Caco-2 (cell line): ENCODE data around the gene CXADR. TPM values are rescaled to one million over a fixed set of nuclear protein-coding genes. Genes with fewer than 3 reads are reported as not detected.

ENCODE experiments used
- BruUV-seq: library from RNA; stranded (reverse); fragments of 400-500 nt; replicated peaks from 2 replicates; lab custom pipeline; 2021; lab: Mats Ljungman, UMichigan
- CTCF ChIA-PET: fragments of 300-600 bp; sonication (Branson Sonifier 250); formaldehyde crosslinking; loops from one replicate; lab custom pipeline; 2022; ENCODE audit warnings: antibody characterized with exemption; lab: Charles Lee
- POLR2A ChIA-PET: fragments of 300-600 bp; sonication (Branson Sonifier 250); formaldehyde crosslinking; loops from one replicate; lab custom pipeline; 2022; ENCODE audit warnings: antibody characterized with exemption; lab: Charles Lee
- DNase-seq, 2 experiments: peaks; one replicate each; pipeline versions ENCODE4 v3.0.0 to v3.0.0-alpha.2; 2020 to 2022
- H3K27me3 ChIP-seq: replicated peaks from 2 replicates; pipeline ENCODE4 v1.6.0; 2011; ENCODE audit warnings: low read length; ENCODE audit not compliant: control insufficient read depth, insufficient read depth
- H3K36me3 ChIP-seq: 2 replicates; pipeline ENCODE4 v1.5.1; 2011; ENCODE audit warnings: low read length; ENCODE audit not compliant: control insufficient read depth, insufficient read depth
- H3K4me1 ChIP-seq: fragments of 250-450 bp; sonication (Bioruptor Pico); 2 replicates; pipeline ENCODE4 v1.5.1; 2020; ENCODE audit warnings: mild to moderate bottlenecking
- H3K4me3 ChIP-seq: 2 replicates; pipeline ENCODE4 v1.5.1; 2011; ENCODE audit warnings: low read depth, mild to moderate bottlenecking, control low read depth, low read length
- H3K9me3 ChIP-seq: fragments of 250-450 bp; sonication (Bioruptor Pico); 2 replicates; pipeline ENCODE4 v1.5.1; 2020; ENCODE audit warnings: mild to moderate bottlenecking, moderate library complexity
- H3K27ac Mint-ChIP-seq: one replicate; pipeline ENCODE4 v1.8.0; 2022; ENCODE audit warnings: mixed read lengths; ENCODE audit not compliant: unreplicated experiment
- H3K27me3 Mint-ChIP-seq: one replicate; pipeline ENCODE4 v1.8.0; 2022; ENCODE audit warnings: mixed read lengths; ENCODE audit not compliant: insufficient read depth, unreplicated experiment
- H3K36me3 Mint-ChIP-seq: one replicate; pipeline ENCODE4 v1.8.0; 2022; ENCODE audit warnings: mild to moderate bottlenecking, mixed read lengths; ENCODE audit not compliant: insufficient read depth, unreplicated experiment
- H3K4me1 Mint-ChIP-seq: one replicate; pipeline ENCODE4 v1.8.0; 2022; ENCODE audit warnings: low read depth, mixed read lengths; ENCODE audit not compliant: unreplicated experiment
- H3K4me3 Mint-ChIP-seq: one replicate; pipeline ENCODE4 v1.8.0; 2022; ENCODE audit warnings: mild to moderate bottlenecking, moderate library complexity, mixed read lengths; ENCODE audit not compliant: unreplicated experiment
- H3K9me3 Mint-ChIP-seq: one replicate; pipeline ENCODE4 v1.8.0; 2022; ENCODE audit warnings: mixed read lengths; ENCODE audit not compliant: unreplicated experiment
- CTCF ChIP-seq, 2 experiments: fragments of 200-600 bp in 1 of 2; IDR thresholded peaks; 1 replicate in 1 of 2; 2 replicates in 1 of 2; pipeline versions ENCODE4 v1.5.1 to v1.8.0; 2011 to 2022; ENCODE audit warnings: antibody characterized with exemption in 1 of 2, control low read depth in 1 of 2, inconsistent platforms in 1 of 2, low read depth in 1 of 2, low read length in 1 of 2, mild to moderate bottlenecking in 1 of 2, moderate library complexity in 1 of 2; ENCODE audit not compliant: insufficient read depth in 1 of 2, severe bottlenecking in 1 of 2, unreplicated experiment in 1 of 2
- intact Hi-C: fragments of 100-400 bp; cut with micrococcal nuclease; formaldehyde crosslinking; loops from one replicate; pipeline ENCODE4 v1.10.0; 2022; ENCODE audit not compliant: unreplicated experiment
- total RNA-seq: library from RNA; stranded (reverse); gene quantifications from 2 replicates; pipeline ENCODE4 v1.2.3, GENCODE V29; 2022

CXADR gene
- total RNA-seq, 1 experiment from 2014 or later, result 102 TPM

- Mint-ChIP-seq H3K36me3 (no peaks in the 10 kb centered on the region), H3K27me3 (no peaks in the 10 kb centered on the region), H3K4me3 (no peak overlapping the region), H3K4me1 (peaks cover 37% of the 10 kb centered on the region), H3K9me3 (no peaks in the 10 kb centered on the region), H3K27ac (no peak overlapping the region)
- Histone ChIP-seq H3K9me3 (no peaks in the 10 kb centered on the region), H3K4me1 (peaks cover 34% of the 10 kb centered on the region), H3K36me3 (no peaks in the 10 kb centered on the region), H3K4me3 (no peak overlapping the region), H3K27me3 (no peaks in the 10 kb centered on the region)
- DNase-seq, result no peak
- CTCF ChIA-PET, result no interaction called here
- intact Hi-C loops, result no loop called here
- BruUV-seq, result no TSS peak
- TF ChIP-seq CTCF (IDR thresholded peaks at IDR 0.05; ENCODE audit: insufficient read depth in 1 of 2, low read depth in 1 of 2, low read length in 1 of 2, severe bottlenecking in 1 of 2, unreplicated experiment in 1 of 2), result no peak
- POLR2A ChIA-PET, result no interaction called here
These were observed 17.2 kb upstream of the CXADR start for GRCh38 chr21:17495680-17496079.

GRCh38 chr21:17497316-17497715, 15.5 kb upstream of the CXADR start:
- H3K9me3 Mint-ChIP-seq, result no peaks in the 10 kb centered on the region
- TF ChIP-seq CTCF (IDR thresholded peaks at IDR 0.05; ENCODE audit: insufficient read depth in 1 of 2, low read depth in 1 of 2, low read length in 1 of 2, severe bottlenecking in 1 of 2, unreplicated experiment in 1 of 2), result no peak
- Histone ChIP-seq H3K27me3 (no peaks in the 10 kb centered on the region), H3K36me3 (no peaks in the 10 kb centered on the region), H3K4me1 (peaks cover 45% of the 10 kb centered on the region), H3K4me3 (no peak overlapping the region), H3K9me3 (no peaks in the 10 kb centered on the region)
- intact Hi-C loops, result no loop called here
- BruUV-seq, result no TSS peak
- no peaks in the 10 kb centered on the region for H3K27me3 Mint-ChIP-seq
- H3K4me1 Mint-ChIP-seq, result peaks cover 43% of the 10 kb centered on the region
- peak overlapping the region; percentile 26 for H3K27ac Mint-ChIP-seq
- H3K4me3 Mint-ChIP-seq, result no peak overlapping the region
- POLR2A ChIA-PET, result no interaction called here
- CTCF ChIA-PET, result no interaction called here
- no peak for DNase-seq
- H3K36me3 Mint-ChIP-seq, result peaks cover 6% of the 10 kb centered on the region

DNA sequence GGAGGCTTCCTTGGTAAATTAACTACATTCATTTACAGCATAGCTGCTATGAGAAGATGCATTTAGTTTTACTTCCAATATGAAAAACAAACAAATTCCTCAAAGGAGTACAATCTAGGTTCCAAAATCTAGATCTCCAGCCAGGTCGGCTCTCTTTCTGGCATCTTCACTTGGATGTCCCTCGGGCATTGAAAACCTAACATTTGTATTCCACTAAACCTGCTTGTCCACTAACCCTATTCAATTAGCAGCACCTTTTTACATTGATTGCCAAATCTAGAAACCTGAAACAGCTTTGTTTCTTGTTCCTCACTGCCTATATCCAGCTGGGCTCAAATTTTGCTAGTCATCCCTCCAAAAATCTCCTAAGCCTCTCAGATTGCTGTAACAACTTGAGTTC, 14.3 kb upstream of the CXADR start:
- Mint-ChIP-seq H3K27me3 (no peaks in the 10 kb centered on the region), H3K36me3 (peaks cover 6% of the 10 kb centered on the region), H3K4me1 (peaks cover 47% of the 10 kb centered on the region), H3K9me3 (no peaks in the 10 kb centered on the region), H3K27ac (peak overlapping the region; percentile 32), H3K4me3 (no peak overlapping the region)
- Histone ChIP-seq H3K9me3 (no peaks in the 10 kb centered on the region), H3K4me1 (peaks cover 45% of the 10 kb centered on the region), H3K27me3 (no peaks in the 10 kb centered on the region), H3K36me3 (no peaks in the 10 kb centered on the region), H3K4me3 (no peak overlapping the region)
- no TSS peak for BruUV-seq
- no peak for DNase-seq
- POLR2A ChIA-PET, result no interaction called here
- no peak for TF ChIP-seq CTCF (IDR thresholded peaks at IDR 0.05; ENCODE audit: insufficient read depth in 1 of 2, low read depth in 1 of 2, low read length in 1 of 2, severe bottlenecking in 1 of 2, unreplicated experiment in 1 of 2)
- intact Hi-C loops, result no loop called here
- CTCF ChIA-PET, result no interaction called here
